VCaP (cell line): ENCODE measurements around the gene TEX261.
A peak's percentile ranks its signal among the peaks of the same experiment; 100 is the strongest.

Source experiments
- H3K27ac ChIP-seq: fragments of 450-650 bp; 2 replicates; pipeline ENCODE4 v1.5.1; 2017
- TF ChIP-seq, protein P1 (sequence below): fragments of 450-650 bp; conservative IDR thresholded peaks from 2 replicates; pipeline ENCODE4 v1.5.1; 2017; ENCODE audit warnings: mild to moderate bottlenecking, moderate library complexity

Gene TEX261

DNA sequence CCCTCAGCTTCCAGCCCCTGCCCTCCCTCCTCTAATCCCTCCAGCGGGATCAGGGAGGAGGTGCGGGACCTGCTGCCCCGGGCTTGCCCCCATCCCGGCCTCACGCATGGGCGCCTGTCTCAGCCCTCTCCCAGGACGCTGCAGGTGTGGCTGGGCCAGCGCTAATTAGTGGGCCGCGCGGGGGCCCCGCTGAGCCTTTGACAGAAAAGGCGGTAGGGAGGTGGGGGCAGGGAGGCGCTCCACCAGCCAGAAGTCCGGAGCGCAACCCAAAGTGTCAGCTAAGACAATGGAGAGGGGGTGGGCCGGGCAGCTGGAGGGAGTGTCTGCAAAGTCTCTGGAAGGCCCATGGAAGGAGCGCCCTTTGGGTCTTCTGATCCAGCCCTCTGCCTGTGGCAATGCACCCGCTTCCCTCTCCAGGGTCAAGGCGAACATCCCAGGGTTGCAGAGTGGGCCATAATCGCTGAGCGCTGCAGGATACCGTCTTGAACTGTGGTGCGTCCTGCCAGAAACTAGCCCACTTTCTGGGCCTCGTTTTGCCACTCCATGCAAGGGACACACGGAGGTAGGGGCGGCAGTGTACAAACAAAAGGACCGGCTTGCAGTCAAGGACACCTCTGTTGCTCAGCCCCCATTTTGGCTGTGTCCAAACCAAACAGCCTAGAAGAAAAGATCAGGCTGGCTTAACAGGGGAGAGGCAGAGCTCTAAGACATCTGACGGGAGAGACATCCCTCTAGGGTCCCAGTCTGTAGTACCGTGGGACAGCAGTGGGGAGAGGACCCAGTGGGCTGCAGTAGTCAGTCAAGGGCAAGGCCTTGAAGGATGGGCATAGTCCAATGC is 55.5 kb downstream of the TEX261 start:
- TF ChIP-seq, protein P1, sequence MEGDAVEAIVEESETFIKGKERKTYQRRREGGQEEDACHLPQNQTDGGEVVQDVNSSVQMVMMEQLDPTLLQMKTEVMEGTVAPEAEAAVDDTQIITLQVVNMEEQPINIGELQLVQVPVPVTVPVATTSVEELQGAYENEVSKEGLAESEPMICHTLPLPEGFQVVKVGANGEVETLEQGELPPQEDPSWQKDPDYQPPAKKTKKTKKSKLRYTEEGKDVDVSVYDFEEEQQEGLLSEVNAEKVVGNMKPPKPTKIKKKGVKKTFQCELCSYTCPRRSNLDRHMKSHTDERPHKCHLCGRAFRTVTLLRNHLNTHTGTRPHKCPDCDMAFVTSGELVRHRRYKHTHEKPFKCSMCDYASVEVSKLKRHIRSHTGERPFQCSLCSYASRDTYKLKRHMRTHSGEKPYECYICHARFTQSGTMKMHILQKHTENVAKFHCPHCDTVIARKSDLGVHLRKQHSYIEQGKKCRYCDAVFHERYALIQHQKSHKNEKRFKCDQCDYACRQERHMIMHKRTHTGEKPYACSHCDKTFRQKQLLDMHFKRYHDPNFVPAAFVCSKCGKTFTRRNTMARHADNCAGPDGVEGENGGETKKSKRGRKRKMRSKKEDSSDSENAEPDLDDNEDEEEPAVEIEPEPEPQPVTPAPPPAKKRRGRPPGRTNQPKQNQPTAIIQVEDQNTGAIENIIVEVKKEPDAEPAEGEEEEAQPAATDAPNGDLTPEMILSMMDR: no peak
- H3K27ac ChIP-seq: no peak overlapping the region

DNA sequence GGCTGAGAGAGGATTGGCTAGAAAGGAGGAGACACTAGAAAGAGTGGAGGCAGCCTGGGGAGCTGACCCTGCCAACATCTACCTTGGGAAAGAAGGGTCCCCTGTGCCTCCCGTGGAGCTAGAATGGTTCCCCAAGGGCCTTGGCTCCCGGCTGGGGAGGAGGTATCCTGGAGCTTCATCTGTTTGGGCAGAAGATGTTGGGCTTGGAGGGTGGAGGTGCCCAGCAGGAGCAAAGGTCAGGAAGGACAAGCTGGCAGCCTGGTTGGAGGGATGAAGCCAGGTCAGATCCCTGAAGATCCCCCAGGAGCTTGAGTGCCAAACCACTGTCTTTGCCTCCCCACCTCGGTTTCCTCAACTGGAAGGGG is 56.1 kb downstream of the TEX261 start:
- TF ChIP-seq, protein P1: no peak
- no peak overlapping the region for H3K27ac ChIP-seq

DNA sequence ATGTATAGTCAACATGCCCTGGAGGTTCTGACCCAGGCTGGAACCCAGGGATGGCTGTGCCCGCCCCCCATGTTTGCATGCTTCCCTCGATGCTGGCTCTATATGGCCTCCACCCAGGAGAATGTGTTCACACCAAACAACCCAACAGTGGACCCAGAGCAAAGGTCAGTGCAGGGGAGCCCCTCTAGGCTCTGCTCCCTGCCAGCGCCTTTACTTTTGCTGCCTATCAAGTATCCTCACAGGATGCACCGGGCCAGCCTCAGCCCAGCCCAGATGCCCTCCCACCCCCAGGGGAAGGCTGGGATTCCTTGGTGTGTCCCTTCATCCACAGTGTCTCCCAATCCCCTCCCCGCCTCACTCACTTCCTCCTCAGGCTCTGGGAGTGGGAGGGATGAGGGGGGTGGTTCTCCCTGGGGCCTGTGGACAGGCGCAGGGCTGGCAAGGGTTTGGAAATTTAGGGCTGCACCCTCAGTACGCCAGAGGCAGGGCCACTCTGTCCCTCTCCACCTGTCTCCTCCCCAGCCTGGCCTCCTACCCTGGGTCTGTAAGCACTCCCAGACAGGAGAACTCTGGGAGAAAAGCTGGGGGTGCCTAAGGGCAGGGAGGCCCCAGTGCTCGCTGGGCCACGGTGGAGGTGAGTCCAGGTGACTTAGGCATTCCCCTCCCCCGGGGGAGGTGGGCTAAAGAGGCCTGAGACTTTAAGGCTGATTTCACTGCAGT is 56.6 kb downstream of the TEX261 start:
- H3K27ac ChIP-seq: no peak overlapping the region
- TF ChIP-seq, protein P1: no peak

DNA sequence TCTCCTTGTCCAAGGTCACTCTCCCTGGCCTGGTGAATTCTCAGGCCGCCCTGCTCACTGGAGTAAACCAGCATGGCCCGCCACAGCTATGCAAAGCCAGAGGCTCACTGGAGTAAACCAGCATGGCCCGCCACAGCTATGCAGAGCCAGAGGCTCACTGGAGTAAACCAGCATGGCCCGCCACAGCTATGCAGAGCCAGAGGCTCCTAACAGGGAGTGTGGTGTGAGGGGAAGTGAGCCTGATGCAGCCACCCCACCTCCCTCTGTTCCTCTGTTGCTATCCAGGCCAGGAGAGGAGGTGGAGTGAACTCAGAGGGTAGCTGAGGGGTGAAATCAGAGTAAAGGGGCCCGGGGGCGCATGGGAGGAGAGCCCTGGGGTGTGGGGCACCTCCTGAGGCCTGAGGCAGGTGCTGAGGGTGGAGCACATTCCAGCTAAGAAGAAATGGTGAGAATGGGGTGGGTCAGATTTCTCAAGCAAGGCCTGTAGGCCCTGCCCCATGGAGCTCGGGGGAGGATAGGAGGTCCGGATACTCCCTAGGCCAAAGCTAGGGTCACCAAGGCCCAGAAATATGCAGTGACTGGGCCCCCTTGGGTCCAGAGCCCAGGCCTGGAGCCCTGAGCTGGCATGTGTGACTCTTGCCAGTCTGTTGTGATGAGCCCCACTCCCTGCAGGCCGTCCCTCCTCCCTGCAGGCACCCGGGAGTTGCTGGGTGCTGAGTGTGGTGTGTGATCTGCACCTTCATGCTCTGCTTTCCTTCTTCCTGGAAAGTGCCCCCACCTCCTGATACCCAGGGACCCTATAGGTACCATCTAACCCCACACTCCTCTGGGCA is 57.5 kb downstream of the TEX261 start:
- no peak overlapping the region for H3K27ac ChIP-seq

DNA sequence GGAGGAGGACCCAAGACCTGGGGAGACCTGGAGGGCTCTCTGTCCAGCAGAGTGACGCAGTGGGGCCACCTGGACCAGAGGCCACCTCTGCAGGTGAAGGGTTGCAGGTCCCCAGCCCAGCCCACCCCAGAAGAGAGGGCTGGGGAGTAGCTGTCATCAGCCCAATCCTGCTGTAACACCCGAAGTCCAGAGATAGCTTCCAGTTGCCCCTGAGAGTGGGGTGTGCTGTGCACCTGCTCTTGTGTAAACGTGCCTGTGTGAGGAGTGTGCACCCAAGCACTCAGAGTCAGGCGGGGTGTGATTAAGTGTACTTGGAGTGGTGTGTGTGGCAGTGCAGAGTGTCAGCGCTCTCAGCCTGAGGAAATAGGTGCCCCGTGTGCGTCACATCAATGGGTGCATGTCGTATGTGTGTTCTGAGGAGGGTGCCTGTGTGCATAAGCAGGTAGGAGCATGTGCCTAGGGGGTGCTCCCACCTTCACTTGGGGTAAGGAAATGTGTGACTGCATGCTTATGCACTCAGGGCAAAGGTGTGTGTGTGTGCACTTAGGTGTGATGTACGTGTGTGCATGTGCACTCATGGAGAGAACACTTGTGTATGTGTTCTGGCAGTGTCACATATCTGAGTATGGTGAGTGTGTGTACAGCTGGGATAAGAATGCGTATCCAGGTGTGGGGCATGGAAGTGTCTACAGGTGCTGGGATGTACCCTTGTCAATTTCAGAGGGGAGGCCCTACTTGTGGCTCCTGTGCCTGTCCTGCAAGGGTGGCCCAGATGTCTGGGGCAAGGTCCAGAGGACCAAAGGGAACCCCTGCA is 58.3 kb downstream of the TEX261 start:
- TF ChIP-seq, protein P1: no peak
- peak overlapping the region; percentile 28; the same call in 1 of the 2 replicates for H3K27ac ChIP-seq

More for the DNA sequence above, 57.5 kb downstream of the TEX261 start:
- TF ChIP-seq, protein P1: no peak
